LNCAP (cell line): ENCODE results near the gene ADAMTSL3.
A peak's percentile ranks its signal among the peaks of the same experiment; 100 is the strongest.

Source experiments
- TF ChIP-seq, protein P1 (sequence below): fragments of 450-650 bp; IDR thresholded peaks from 2 replicates; pipeline ENCODE4 v1.5.1; 2017; ENCODE audit warnings: mild to moderate bottlenecking

The ADAMTSL3 gene

DNA sequence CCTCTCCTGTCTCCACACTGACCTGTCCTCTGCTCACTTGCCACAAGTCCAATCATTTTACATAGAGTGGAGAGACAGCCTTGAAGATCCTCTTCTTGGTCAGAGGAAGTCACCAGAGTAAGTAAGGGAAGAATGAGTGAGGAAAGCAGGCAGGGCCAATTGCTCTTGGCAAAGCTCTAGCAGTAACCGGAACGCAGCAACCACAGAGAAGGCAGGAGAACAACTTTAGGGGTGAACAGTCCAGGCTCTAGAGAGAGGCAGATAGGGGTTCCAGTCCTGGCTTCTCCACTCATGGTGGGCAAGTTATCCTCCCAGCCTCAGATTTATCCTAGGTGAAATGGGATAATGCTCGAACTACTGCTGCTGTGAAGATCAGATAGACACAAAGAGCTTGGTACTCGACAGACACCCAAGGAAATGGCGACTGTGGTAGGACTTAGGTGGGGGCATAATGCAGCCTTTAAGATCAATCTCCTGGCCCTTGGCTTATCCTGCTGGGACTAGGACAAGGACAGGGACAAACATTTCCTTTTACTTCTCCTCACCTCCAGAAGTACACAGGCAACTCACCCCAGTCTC, 1.2 kb upstream of the ADAMTSL3 start:
- TF ChIP-seq, protein P1, sequence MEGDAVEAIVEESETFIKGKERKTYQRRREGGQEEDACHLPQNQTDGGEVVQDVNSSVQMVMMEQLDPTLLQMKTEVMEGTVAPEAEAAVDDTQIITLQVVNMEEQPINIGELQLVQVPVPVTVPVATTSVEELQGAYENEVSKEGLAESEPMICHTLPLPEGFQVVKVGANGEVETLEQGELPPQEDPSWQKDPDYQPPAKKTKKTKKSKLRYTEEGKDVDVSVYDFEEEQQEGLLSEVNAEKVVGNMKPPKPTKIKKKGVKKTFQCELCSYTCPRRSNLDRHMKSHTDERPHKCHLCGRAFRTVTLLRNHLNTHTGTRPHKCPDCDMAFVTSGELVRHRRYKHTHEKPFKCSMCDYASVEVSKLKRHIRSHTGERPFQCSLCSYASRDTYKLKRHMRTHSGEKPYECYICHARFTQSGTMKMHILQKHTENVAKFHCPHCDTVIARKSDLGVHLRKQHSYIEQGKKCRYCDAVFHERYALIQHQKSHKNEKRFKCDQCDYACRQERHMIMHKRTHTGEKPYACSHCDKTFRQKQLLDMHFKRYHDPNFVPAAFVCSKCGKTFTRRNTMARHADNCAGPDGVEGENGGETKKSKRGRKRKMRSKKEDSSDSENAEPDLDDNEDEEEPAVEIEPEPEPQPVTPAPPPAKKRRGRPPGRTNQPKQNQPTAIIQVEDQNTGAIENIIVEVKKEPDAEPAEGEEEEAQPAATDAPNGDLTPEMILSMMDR: no peak

DNA sequence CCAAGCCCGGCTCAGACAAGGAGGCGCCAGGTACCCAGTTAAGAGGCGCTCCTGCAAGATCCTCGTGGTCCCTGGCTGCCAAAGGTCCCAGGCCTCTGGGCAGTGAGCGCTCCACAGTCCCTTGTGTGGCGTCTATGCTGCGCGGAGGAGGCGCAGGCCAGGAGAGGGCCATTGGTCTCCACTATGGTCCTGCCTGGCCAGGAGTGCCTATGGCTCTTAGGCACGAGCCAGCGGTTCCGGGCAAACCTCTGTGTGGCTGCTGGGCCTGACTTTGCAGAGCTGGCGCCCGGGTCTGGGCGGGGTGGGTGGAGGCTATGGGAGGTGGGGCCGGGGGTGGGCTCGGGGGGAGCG, 660 bp upstream of the ADAMTSL3 start:
- TF ChIP-seq, protein P1: no peak

DNA sequence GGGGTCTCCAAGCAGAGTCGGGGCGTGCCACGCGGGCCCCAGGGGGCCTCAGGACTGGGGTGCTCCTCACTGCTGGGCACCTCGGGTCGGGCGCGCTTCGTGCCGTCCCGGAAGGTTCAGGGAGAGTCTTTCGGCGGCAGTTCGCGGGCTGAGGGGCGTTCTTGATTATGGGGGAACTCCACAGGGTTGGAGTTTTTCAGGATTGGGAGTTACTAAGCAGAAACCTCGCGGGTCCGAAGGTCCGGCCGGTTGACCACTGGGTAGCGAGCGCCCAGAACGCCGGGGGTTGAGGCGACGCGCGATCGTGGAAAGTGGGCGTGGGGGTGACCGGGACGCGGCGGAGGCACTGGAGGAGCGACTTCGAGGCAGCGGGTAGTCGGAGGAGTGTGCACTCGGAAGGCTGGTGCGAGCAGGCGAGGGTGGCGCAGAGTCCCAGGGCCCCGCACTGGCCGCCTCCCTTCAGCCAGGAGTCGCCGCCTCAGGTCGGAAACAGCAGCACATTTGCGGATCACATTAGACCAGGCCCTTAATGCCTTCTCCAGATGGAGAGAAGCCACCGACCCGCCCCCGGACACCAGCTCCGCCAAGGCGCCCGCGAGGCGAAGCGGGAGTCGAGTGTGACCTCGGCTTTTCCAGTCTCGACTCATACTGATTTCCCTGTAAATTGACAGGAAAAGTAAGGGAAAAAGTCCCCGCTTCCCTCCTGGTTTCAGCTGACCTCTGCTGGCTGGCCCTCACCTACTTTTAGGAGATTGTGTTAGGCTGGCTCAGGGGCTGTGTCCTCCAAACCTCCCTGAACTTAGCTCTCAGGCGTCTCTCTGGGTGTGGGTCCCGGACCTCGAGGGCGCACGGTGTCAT, 685 bp downstream of the ADAMTSL3 start:
- TF ChIP-seq, protein P1: no peak

DNA sequence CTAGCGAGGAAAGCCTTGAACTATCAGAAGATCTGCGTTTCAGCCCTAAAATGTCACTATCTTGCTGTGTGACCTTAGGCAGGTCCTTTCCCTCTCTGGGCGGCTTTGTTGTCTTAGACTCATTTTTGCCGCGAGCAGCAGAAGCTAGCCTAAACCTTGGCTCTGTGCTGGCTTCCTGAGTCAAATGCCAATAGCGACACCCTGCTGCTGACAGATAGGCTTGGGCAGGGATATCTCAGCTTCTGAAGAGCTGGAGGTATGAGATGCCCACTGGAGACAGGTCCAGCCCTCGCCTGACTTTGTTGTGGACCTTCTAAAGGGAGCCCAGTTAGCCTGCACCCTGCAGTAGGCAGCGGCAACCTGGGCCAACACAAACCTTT, 1.3 kb downstream of the ADAMTSL3 start:
- TF ChIP-seq, protein P1: no peak

DNA sequence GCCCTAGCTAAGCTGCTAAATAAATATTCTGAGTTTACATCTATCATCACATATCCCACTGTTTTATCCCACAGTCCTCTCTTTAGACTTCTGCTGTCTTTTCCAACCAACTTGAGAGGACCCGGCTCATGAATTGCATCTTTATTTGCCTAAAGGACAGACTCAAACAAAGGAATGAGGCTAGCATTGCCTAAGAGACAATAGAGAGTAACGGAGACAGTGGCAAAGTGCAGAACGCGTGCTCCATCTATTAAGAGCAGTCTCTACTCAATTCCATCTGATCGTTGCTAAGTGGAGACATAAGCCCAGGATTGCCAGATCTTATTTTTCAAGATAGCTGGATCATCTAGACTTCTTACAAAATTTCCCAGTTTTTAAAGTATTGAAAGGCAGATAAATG, 2.3 kb downstream of the ADAMTSL3 start:
- TF ChIP-seq, protein P1: no peak

DNA sequence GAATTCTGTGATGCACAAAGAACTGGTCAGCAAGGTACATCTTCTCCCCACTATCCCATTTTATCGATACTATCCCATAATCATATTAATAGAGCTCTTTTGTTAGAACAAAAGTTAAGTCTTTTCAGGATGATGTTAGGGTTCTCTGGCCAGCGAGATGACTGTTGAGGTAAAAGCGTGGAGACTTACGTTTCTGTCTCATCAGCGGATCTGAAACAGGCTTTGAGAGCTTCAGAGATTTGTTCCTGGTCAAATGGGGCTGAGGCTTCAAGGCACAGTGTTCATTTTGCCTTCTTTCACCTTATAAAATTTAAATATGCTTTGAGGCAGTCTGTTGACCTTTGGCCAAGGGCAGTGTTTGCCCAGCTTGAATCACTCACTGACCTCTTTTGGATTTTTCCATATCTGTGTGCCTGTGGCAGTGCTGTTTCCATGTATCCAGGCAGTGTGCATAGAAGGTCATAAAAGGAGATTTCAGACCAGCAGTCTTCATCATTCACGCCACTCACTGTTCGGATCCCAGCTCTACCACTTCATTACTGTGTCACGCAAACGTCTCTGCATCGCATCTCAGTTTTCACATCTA, 3.1 kb downstream of the ADAMTSL3 start:
- TF ChIP-seq, protein P1: no peak

DNA sequence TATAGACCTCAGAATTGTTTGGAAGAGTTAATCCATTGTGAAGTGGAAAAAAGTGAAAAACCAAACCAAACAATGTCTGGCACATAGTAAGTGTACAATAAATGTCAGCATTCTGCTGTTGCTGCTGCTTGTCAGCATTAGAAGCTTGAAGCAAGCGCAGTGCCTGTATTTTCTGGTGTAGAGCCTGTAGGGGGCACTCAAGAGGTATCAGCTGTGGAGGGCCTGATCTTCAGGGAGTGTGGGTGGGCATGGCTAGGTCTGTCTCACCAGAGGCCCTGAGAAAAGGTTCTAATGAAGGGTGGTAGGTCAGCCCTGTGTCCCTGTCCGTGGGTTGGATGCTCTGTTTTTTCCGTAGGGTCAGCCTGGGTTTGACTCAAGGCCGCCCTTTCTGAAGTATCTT, 3.6 kb downstream of the ADAMTSL3 start:
- TF ChIP-seq, protein P1: peak; percentile 42; the same call in 1 of the 2 replicates
